ENCODE data around the gene CUBN.

Gene CUBN

GRCh38 chr10:17171141-17171641, 41.6 kb upstream of the CUBN start:
- TF ChIP-seq CTCF (IDR thresholded peaks at IDR 0.05; ENCODE audit: insufficient read depth, missing control alignments), result no peak
- DNase-seq (ENCODE audit: insufficient read length, low spot score) (no peak), FAIRE-seq (no peak)

GRCh38 chr10:17169803-17170202, 40.2 kb upstream of the CUBN start:
- no peak for DNase-seq (ENCODE audit: insufficient read length, low spot score)
- no peak for FAIRE-seq
- TF ChIP-seq CTCF (IDR thresholded peaks at IDR 0.05; ENCODE audit: insufficient read depth, missing control alignments), result no peak

- TF ChIP-seq CTCF (IDR thresholded peaks at IDR 0.05; ENCODE audit: insufficient read depth, missing control alignments), result no peak
- no peak for DNase-seq (ENCODE audit: insufficient read length, low spot score)
- no peak for FAIRE-seq
These were observed 37.1 kb upstream of the CUBN start for GRCh38 chr10:17166699-17167098.

GRCh38 chr10:17162828-17163227, 33.2 kb upstream of the CUBN start:
- no peak for FAIRE-seq
- no peak for TF ChIP-seq CTCF (IDR thresholded peaks at IDR 0.05; ENCODE audit: insufficient read depth, missing control alignments)

GRCh38 chr10:17161775-17162174, 32.2 kb upstream of the CUBN start:
- FAIRE-seq (no peak), DNase-seq (ENCODE audit: insufficient read length, low spot score) (no peak)
- TF ChIP-seq CTCF (IDR thresholded peaks at IDR 0.05; ENCODE audit: insufficient read depth, missing control alignments), result no peak

More at GRCh38 chr10:17162828-17163227, 33.2 kb upstream of the CUBN start:
- DNase-seq (ENCODE audit: insufficient read length, low spot score), result no peak

GRCh38 chr10:17157024-17157423, 27.4 kb upstream of the CUBN start:
- FAIRE-seq, result no peak

More at GRCh38 chr10:17157024-17157423, 27.4 kb upstream of the CUBN start:
- no peak for TF ChIP-seq CTCF (IDR thresholded peaks at IDR 0.05; ENCODE audit: insufficient read depth, missing control alignments)
- DNase-seq (ENCODE audit: insufficient read length, low spot score), result no peak

Measured in D721Med (cell line).